GM21723 (cell line): ENCODE measurements around the gene THAP7.

Experiments used
- ATAC-seq: cut with Tn5 transposase; IDR thresholded peaks from one replicate; pipeline ENCODE4 v1.9.1; 2021; ENCODE audit warnings: mild to moderate bottlenecking, moderate library complexity; ENCODE audit not compliant: unreplicated experiment

Gene THAP7

GRCh38 chr22:20994128-20994901 lies 7.6 kb downstream of the THAP7 start:
- no peak for ATAC-seq

DNA sequence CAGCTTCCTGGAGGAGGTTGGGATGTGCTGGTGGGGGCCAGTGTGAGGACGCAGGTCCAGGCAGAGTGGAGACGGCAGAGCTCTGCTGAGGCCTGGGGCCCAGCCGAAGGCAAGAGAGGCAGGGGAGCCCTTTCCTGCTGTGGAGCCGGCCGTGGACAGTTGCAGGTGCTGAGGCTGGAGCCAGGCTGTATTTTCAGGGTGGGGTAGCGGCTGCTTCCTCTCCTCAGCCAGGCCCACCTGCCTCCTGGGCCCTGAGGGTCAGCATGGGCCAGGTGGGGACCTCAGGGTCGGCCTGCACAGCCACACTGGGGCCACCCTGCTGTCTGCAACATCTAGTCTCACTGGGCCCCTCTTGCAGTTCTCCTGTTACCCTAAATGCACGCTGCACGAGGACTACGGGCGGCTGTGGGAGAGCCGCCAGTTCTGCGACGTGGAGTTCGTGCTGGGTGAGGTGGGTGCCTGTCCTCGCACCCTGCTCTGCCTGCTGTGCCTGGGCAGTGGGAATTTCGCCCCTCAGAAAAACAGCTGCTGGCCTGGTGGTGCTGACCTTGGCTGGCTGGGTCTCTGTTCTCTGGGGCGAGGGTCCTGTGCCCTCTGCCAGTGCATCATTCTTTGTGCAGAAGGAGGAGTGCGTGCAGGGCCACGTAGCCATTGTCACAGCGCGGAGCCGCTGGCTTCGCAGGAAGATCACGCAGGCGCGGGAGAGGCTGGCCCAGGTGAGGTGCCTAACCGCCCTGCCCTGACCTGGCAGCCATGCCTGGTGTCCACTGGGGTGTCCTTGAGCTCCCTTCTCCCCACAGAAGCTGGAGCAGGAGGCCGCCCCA lies 8.4 kb downstream of the THAP7 start:
- ATAC-seq: no peak

GRCh38 chr22:20992456-20993303 lies 9.2 kb downstream of the THAP7 start:
- no peak for ATAC-seq

DNA sequence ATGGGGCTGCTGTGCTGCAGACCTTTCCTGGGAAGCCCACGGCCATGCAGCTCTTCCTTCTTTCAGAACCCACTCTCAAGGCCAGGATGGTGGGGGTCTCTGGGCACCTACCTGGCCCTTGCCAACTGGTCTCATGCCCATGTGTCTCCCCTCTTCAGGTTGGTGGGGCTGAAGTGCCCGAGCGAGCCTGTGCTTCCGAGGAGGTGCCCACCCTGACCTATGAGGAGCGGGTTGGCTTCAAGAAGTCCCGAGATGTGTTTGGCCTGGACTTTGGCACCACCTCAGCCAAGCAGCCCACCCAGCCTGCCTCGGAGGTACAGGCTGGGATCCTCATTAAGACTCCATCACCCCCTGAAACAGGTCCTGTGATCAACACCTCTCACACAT lies 9.9 kb downstream of the THAP7 start:
- ATAC-seq: no peak

- no peak for ATAC-seq
These were observed 10.5 kb downstream of the THAP7 start for GRCh38 chr22:20991252-20992055.

GRCh38 chr22:20990184-20991180 lies 11.4 kb downstream of the THAP7 start:
- ATAC-seq: no peak

DNA sequence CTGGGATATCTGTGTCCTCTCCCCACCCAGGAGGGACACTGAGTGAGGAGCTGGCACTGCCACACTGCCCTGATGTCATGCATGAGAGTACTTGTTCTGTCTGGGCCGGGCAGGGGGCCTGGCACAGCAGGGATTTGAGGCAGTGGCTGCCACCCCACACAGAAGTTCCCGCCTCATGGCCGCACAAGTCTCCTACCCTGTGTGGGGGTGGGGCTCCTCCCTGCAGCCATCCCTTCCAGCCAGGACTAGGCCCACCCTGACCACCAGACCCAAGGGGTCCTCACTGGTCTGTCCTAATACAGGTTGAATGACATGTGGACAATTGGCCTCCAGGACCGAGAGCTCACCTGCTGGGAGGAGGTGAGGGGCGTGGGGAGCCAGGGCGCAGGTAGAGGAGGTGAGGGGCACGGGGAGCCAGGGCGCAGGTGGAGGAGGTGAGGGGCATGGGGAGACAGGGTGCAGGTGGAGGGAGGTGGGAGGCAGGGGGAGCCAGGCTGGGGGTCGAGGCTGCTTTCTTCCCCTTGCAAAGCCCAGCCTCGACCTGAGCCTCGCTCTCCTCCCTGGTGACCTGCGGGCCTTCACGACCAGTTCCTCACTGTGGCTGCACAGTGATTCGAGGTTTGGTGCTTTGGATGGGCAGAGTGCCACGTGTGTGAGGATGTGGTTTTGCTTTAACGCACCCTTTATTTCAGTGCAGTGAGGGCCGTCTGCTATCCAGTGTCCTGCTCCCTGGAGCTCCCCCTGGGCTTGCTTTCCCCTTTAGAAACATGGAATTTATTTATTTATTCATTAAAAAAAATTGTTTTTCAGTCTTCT lies 12.4 kb downstream of the THAP7 start:
- no peak for ATAC-seq

- no peak for ATAC-seq
These were observed 13.2 kb downstream of the THAP7 start for GRCh38 chr22:20988573-20989322.

- ATAC-seq: no peak
These were observed 14.5 kb downstream of the THAP7 start for GRCh38 chr22:20987375-20987774.

- ATAC-seq: no peak
These were observed 15.6 kb downstream of the THAP7 start for GRCh38 chr22:20986365-20986764.

DNA sequence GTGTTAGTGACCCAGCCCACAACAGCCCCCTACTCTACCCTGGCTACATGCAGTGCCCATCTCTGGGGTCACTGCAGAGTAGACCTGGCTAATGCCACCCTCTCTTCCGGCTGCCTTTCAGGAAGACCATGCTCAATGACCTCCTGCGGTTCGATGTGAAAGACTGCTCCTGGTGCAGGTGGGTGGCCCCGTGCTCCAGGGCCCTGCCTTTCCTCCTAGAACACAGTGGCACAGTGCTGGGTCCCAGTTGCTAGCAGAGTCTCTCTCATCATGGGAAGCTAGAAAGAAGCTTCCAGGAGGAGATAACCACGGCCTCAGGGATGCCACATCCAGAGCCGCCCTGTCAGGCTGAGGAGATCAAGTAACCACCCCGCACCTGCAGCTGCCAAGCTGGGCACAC lies 16.2 kb downstream of the THAP7 start:
- no peak for ATAC-seq

DNA sequence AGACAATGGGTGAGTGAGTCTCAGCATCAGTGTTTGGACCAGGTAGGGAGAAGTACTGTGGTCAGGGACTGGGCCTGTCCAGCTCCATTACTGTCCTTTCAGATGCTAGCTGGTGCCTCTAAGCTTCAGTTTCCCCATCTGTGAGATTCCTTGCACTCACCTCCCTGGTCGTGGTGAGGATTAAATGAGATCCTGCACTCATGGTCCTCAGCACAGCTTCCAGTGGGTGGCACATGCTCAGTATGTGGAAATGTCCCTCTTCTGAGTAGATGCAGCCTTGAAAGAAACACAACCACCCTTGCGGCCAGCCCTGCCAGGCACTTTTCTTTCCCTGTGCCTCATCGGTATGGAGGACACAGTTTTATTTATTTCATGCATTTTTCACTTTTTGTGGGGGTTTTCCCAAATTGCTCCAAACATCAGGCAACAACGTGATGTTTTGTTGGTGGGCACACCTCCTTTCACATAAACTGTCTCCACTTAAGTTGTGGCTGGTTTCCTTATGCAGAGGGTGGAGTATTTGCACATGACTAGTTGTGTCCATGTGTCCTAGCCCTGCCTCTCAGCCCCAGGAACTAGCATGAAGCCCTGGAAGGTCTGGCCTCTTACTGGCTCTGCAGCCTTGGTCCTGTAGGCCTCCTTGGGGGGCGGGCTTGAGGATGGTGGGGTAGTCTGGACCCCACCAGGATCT lies 18.7 kb downstream of the THAP7 start:
- no peak for ATAC-seq

DNA sequence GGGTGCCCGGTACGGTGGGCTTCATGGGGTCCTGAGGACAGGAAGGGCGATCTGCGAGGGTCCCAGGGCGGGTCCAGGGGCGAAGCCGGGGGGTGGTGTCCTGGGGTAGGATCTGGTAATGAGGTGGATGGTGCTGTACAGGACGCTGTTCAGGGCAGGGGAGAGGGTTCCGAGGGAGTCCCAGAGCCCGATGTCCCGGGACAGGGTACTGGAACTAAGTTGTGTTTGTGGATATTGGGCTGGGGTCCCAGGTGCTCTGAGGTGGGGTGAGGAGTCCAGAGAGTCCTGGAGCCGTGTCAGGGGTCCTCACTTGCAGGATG lies 19.4 kb downstream of the THAP7 start:
- no peak for ATAC-seq

DNA sequence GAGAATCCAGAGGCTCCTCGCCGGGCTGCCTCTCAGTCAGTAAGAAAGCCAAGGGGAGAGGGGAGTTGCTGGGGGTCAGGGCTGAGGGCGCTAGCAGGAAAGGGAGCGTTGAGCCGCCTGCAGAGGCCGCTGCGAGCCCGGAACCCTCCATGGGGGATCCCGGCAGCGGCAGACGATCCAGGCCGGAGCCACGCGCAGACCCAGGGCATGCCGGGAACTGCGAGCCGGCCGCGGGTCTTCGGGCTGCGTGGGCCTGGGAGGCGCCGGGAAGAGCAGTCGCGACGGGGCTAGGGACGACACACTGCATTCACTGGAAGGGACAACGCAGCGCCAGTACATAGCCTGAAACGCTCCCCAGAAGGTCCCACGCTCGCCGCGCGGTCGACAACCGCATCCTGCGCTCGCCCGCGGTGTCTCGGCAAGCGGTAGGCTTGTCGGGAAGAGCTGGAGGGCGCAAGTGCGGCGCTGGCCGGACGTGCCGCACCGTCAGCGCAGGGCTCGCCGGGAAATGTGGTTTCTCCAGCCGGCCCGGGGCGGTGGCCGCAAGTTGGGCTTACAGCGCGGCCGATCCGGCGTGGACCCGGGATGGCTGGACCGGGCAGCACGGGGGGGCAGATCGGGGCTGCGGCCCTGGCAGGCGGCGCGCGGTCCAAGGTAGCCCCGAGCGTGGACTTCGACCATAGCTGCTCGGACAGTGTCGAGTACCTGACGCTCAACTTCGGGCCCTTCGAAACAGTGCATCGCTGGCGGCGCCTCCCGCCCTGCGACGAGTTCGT lies 19.9 kb downstream of the THAP7 start, which contains the start of gene LZTR1:
Gene LZTR1 (plus strand): TSS at position 511 of the 776 bp plus-strand sequence. CDS start 75 bp downstream, at position 586.
- ATAC-seq: peak; percentile 67

DNA sequence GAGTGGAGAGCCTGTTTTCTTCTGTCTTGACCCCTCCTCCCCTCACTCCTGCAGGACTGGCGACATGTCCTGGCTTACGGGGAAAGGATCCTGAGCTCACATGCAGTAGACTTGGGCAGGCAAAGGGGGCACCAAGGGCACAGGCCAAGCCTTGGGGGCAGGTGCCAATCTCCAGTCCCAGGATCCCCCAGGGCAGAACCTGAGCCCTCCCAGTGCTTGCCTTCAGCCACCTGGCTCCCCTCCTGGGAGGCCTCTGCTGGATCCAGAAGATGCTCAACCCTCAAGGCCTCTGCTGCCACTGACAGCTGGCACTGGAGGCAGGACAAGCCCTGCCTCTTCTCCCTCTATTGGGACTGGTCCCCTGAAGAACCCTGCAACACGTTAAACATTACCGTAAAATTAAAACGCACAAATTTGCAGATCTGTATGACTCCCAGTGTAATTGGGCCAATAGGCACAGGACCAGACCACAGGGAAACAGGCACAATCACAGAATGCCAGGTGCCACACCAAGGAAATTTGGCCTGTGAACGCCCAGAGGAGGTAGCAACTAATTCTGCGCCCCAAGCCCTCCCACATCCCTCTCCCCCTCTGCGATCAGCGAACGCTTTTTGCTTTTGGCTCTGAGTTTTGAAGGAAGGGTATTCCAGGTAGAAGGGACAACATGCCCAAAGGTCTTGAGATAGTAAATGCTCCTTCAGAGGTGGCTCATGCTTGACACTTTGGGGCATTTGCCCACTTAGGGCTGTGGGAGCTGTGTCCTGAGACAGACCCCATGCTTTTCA lies 20.8 kb downstream of the THAP7 start:
- ATAC-seq: no peak

- no peak for ATAC-seq
These were observed 21.4 kb downstream of the THAP7 start for GRCh38 chr22:20980523-20980922.
